GM12801 (cell line): ENCODE measurements around the gene ASTN2.

ENCODE experiments used
- CTCF ChIP-seq: IDR thresholded peaks from one replicate; pipeline ENCODE4 v1.5.1; 2011; ENCODE audit warnings: control low read depth; ENCODE audit not compliant: insufficient read length; ENCODE audit errors: extremely low read depth

ASTN2 gene

GRCh38 chr9:116945817-116946216 lies 469.0 kb downstream of the ASTN2 start:
- TF ChIP-seq CTCF = no peak

DNA sequence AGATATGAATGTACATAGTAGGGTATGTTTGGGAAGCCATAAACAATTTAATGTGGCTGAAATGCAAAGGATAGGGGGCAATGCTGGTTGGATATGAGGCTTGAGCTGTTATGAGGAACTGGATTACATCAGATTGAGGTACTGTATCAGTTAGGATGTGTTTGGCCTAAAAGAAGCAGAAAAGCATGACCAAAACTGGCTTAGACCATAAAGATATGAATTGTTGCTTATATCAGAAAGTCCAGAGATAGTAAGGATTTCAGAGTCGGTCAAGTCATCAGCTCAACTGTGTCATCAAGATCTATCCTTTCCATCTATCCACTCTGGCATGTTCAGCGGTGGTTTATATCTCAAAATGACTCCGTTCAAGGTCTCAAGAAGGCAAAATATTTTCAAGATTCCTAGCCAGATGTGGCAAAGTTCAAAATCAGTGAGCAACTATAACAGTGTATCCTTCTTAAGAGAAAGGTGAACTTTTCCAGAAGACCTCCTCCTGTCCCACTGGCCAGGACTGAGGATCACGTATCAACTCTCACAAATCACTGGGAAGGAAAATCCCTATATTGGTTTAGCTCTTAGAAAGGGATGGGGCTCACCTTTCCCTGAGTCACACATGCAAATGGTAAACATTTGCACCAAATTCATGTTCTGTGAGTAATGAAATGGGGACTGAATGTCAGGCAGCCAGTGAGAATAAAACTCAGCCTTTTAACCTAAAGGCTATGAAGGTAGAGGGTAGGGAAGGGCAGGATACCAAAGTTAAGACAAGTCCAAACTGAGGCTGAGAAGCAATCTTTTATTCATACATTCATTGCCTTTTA lies 469.9 kb downstream of the ASTN2 start:
- TF ChIP-seq CTCF = no peak

- TF ChIP-seq CTCF = no peak
Measured at GRCh38 chr9:116943970-116944369, 470.9 kb downstream of the ASTN2 start.

GRCh38 chr9:116942593-116943061 lies 472.2 kb downstream of the ASTN2 start:
- TF ChIP-seq CTCF = no peak

DNA sequence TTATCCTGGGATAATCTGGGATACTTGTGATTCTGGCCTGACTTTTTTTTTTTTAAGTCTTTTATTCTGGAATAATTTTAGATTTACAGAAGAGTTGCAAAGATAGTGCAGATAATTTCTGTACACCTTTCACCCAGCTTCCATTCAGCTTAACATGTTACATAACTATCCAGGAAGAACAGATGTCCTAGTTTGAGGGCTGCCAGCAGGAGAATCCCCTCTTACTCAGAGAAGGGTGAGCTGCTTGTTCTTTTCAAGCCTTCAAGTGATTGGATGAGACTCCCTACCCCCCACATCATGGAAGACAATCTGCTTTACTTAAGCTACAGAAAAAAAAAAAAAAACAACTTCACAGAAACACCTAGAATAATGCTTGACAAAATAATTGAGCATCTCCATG lies 473.6 kb downstream of the ASTN2 start:
- TF ChIP-seq CTCF = no peak

DNA sequence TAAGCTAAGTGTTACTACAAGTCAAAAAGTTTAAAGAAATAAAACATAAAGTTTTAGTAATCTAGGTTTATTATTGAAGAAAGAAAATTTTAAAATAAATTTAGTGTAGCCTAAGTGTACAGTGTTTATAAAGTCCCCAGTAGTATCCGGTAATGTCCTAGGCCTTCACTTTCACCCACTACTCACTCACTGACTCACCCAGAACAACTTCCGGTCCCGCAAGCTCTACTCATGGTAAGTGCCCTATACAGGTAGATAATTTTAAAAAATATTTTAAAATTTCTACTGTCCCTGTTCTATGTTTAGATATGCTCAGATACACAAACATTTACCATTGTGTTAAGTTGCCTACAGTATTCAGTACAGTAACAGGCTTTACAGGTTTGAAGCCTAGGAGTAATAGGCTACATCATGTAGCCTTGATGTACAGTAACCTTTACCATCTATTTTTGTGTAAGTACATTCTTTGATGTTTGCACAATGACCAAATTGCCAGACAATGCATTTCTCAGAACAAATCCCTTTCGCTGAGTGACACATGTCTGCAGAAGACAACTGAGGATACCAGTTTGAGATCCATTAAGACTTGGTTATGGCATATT lies 474.1 kb downstream of the ASTN2 start:
- no peak for TF ChIP-seq CTCF

DNA sequence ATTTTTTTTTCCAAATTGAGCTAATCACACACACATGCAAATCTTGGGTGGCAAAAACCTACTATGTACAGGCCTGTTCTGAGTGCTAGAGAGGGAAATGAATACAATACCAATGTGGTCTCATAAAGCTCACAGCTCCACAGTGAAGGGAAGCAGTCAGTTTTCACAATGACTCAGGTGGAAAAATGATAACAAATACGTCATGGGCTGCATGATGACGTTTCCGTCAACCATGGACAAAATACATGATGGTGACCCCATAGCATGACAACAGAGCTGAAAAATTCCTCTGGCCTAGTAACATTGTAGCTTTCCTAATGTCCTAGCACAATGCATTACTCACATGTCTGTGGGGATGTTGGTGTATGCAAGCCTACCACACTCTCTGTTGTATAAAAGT lies 475.2 kb downstream of the ASTN2 start:
- TF ChIP-seq CTCF = no peak
